ENCODE results near the gene NPAS2.

DNA sequence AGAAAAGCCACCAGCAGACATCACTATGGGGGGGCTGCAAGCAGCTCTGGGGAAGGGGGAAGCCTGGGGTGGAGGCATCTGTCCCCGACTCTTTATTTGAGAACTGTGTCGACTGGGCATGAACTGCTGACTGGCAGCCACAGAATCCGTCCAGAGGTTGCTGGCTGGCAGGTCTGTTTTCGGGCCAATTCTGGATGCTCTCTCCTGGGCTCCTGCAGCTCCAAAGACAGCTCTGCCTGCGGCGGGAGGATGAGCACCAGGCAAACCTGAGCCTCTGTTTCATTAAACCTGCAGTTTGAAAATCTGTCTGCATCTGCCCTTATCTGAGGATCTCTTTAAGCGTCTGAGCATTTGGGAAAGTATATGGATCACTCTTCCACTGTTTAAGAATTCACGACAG, 147.8 kb downstream of the NPAS2 start:
- TF ChIP-seq, protein P1, sequence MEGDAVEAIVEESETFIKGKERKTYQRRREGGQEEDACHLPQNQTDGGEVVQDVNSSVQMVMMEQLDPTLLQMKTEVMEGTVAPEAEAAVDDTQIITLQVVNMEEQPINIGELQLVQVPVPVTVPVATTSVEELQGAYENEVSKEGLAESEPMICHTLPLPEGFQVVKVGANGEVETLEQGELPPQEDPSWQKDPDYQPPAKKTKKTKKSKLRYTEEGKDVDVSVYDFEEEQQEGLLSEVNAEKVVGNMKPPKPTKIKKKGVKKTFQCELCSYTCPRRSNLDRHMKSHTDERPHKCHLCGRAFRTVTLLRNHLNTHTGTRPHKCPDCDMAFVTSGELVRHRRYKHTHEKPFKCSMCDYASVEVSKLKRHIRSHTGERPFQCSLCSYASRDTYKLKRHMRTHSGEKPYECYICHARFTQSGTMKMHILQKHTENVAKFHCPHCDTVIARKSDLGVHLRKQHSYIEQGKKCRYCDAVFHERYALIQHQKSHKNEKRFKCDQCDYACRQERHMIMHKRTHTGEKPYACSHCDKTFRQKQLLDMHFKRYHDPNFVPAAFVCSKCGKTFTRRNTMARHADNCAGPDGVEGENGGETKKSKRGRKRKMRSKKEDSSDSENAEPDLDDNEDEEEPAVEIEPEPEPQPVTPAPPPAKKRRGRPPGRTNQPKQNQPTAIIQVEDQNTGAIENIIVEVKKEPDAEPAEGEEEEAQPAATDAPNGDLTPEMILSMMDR (IDR thresholded peaks at IDR 0.05; ENCODE audit: insufficient read depth, low read depth, low read length), result no peak
- no peak for TF ChIP-seq EZH2 (IDR thresholded peaks at IDR 0.05; ENCODE audit: insufficient read depth, low read length)

Data from astrocyte (in vitro differentiated cells and primary cell).